Medulla oblongata (tissue), 1 donor: ENCODE measurements around the gene PSMB3.
"Not testable (repeated sequence)": the region's sequence is repeated elsewhere in the genome, so short reads cannot be mapped to it uniquely, and the experiment has no call there.

ENCODE experiments used
- DNase-seq: peaks from one replicate; pipeline ENCODE4 v3.0.0-alpha.2; 2015; ENCODE audit errors: extremely low spot score

The PSMB3 gene

GRCh38 chr17:38749223-38750043, 3.1 kb upstream of the PSMB3 start:
- DNase-seq = no peak

- no peak for DNase-seq
Measured at GRCh38 chr17:38750044-38750311, 2.6 kb upstream of the PSMB3 start.

- DNase-seq = no peak
Measured at GRCh38 chr17:38750312-38751121, 2.0 kb upstream of the PSMB3 start.

- DNase-seq = no peak
Measured at GRCh38 chr17:38751144-38751807, 1.3 kb upstream of the PSMB3 start.

GRCh38 chr17:38751808-38752307, 683 bp upstream of the PSMB3 start:
- peak; percentile 86 for DNase-seq

GRCh38 chr17:38753071-38753506, 548 bp downstream of the PSMB3 start:
- DNase-seq = no peak

DNA sequence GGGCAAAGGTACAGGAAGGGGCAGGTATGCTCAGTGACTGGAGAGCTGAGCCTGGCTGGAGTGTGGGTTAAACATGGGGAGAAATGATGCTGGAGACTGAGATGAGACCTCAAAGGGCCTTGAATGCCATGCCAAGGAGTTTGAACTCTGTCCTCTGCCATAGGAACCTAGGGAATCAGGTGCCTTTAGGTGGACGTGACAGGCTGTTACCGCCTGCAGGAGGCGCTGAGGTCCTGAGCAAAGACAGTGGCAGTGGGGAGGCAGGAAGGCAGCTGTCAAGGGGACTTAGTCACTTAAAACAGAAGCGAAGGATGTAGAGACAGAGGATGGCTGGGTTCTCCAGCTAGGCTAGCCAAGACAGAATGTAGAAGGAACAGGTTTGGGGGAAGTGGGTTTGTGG, 9.1 kb downstream of the PSMB3 start:
- DNase-seq = no peak

DNA sequence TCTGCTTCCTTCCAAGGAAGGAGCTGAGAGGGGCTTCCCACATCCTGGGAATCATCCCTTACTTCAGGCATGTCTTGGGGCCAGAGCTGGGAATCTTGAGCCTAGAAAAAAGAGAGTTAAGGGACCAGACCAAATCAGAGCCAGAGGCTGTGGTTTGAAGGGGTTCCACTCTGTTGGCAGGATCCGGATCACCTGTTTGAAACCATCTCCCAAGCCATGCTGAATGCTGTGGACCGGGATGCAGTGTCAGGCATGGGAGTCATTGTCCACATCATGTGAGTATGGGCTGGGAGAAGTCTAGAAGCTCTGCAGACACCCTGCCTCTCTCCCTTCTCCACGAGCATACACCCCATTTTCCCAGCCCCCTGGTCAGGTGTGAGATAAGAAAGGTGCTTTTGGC, 9.7 kb downstream of the PSMB3 start:
- DNase-seq = no peak

GRCh38 chr17:38766341-38766740, 13.8 kb downstream of the PSMB3 start:
- DNase-seq = no peak

DNA sequence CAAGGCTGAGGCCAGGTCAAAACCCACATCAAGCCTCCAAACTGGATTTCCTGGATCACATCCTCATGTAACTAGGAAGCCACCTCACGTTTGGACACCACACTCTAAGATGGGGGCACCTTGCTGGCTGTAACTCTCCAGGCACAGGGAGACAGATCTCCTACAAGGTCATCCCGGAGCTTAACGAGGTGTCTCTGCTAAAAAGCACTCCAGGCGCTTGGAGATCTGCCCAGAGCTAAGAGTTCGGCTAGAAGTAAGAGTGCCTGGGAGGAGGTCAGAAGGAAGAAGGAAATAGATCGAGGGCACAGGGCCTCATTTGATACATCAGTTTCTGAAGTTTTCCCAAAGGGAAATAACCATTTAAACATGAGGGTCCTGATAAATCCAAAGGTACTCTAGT, 15.9 kb downstream of the PSMB3 start:
- DNase-seq = no peak

DNA sequence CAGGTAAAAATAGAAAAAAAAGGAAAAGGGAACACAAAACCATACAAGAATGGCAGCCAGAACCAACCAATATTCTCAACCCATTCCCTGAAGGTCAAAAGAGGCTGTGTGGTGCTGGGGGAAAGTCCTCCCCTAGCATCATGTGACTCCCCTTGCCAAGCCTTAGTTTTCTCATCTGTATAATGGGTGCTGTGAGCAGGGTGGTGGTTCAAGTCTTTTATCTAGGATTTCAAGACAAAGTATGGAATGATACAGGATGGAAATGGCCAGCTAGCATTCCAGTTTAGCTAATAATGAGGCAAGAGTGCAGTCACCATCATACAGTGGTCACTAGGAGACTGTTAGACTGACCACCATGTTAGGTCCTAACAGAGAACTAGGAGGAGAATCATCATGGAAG, 20.7 kb downstream of the PSMB3 start:
- no peak for DNase-seq

DNA sequence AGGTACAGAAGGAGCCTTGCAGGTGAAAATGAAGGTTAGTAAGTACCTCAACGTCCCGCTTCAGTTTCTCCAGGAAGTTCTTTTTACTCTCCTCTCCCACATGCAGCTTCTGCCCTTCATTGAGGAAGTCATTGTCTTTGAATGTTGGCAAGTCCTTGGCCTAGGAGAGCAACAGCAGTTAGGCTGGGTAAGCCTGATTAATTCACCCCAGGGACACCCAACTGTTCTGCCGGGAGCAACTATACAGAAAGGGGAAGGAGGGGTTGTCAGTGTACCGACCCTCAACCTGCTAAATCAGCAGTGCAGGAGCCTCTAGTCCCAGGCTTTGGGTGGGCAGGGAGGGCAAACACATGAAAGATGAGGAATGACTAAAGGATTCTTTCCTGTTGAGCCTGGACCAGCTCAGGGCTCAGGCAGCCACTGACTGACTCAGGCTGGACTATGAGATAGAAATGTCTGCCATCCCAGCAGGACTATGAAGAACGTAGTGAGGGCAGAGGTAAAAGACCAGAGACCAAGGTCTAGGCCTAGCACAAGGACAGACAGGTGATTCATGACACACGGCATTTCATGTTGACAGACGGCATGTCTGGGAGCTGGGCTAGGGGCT, 25.2 kb downstream of the PSMB3 start:
- no peak for DNase-seq

GRCh38 chr17:38779965-38780752, 27.6 kb downstream of the PSMB3 start:
- no peak for DNase-seq

- no peak for DNase-seq
Measured at GRCh38 chr17:38783227-38783626, 30.7 kb downstream of the PSMB3 start.

DNA sequence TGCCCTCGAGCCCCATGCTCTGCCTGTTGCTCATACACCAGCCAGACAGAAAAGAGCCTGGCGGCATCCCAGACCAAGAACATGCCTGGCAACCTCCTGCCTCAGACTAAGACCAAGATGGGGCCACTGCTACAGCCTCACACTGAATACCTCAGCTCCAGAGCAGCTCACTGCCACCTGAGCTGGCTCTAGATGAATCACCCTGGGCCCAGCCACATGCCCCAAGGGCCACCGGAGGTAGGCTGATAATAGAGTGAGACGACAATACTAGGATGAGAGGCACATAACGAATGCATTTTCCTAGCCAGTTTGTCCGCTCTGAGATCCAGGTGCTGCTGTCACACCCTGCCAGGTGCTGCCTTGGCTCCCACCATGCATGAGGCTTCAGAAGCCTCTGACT, 33.8 kb downstream of the PSMB3 start:
- no peak for DNase-seq

- DNase-seq = not testable (repeated sequence)
Measured at GRCh38 chr17:38787999-38788398, 35.5 kb downstream of the PSMB3 start.

GRCh38 chr17:38789185-38789584, 36.6 kb downstream of the PSMB3 start:
- DNase-seq = no peak

GRCh38 chr17:38790148-38790707, 37.7 kb downstream of the PSMB3 start:
- not testable (repeated sequence) for DNase-seq

DNA sequence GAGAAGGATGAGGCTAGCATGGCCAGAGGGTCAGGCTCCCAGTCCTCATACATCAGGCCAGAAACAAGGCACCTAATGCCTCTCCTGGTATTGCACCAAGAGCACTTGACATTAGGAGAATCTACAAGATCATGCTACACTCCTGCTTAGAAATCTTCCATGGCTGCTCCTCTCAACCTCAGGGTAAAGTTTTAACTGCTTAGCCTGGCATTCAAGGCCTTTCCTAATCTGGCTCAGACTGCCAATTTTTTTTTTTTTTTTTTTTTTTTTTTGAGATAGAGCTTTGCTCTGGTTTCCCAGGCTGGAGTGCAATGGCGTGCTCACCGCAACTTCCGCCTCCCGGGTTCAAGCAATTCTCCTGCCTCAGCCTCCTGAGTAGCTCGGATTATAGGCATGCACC, 38.6 kb downstream of the PSMB3 start:
- DNase-seq = no peak

- DNase-seq = no peak
Measured at GRCh38 chr17:38794221-38794620, 41.7 kb downstream of the PSMB3 start.
